Mesothelial cell of epicardium (in vitro differentiated cells): Measurements from ENCODE around the gene FAM78A. TPM values are rescaled to one million over a fixed set of nuclear protein-coding genes. Genes with fewer than 3 reads are reported as not detected.

Source experiments
- DNase-seq, 2 experiments: peaks; one replicate each; pipeline ENCODE4 v3.0.0; 2021; ENCODE audit warnings: low spot score in 2 of 2; ENCODE audit not compliant: unreplicated experiment in 2 of 2
- H3K27ac Mint-ChIP-seq: 2 replicates; pipeline ENCODE4 v1.8.0; 2021; ENCODE audit warnings: mixed read lengths
- H3K27me3 Mint-ChIP-seq: 2 replicates; pipeline ENCODE4 v1.8.0; 2021; ENCODE audit warnings: low read depth, mixed read lengths
- H3K36me3 Mint-ChIP-seq: 2 replicates; pipeline ENCODE4 v1.8.0; 2021; ENCODE audit warnings: mixed read lengths
- H3K4me1 Mint-ChIP-seq: 2 replicates; pipeline ENCODE4 v1.8.0; 2021; ENCODE audit warnings: mixed read lengths
- H3K4me3 Mint-ChIP-seq: 2 replicates; pipeline ENCODE4 v1.8.0; 2021; ENCODE audit warnings: mild to moderate bottlenecking, moderate library complexity, mixed read lengths
- H3K9me3 Mint-ChIP-seq: 2 replicates; pipeline ENCODE4 v1.8.0; 2021; ENCODE audit warnings: mixed read lengths
- total RNA-seq: library from RNA; stranded (reverse); gene quantifications from 3 replicates; pipeline ENCODE4 v1.2.1, GENCODE V29; 2021
- TF ChIP-seq, protein P1 (sequence below): fragments of 200-600 bp; sonication (generic); IDR thresholded peaks from one replicate; pipeline ENCODE4 v1.5.0; 2021; ENCODE audit warnings: antibody characterized with exemption; ENCODE audit not compliant: unreplicated experiment

Gene FAM78A
- total RNA-seq, 1 donor from 2014 or later = 0.80 TPM

DNA sequence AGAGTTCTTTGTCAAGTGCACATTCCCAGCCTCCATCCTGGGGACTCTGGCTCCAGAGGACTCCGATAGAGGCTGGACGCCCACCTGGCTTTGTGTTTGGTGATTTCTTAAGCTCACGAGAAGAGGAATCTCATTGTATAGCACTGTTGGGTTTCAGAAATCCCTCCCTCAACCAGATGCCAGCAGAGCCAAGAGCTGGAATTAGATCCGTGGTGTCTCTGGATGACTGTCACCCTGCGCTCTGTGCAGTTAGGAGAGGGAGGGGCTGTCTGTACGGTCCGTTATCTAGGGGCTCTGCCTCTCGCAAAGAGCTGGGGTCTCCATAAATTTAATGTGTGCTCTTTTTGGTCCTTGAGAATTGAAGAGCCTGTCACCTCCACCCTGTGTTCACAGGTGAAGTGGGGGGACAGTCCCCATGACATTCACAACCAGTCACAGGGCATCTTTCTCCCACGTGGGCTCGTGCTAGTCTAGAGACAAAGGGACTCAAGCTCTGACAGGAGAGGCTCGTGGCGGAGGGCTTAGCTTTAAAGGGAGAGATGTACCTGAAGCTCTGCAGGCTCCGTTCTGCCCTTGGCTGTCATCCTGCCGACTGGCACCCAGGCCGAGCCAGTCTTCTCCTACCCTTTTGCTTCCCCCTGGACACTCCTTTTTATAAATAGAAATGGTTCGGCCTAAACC is 41.4 kb downstream of the FAM78A start:
- no peak overlapping the region for H3K27ac Mint-ChIP-seq
- H3K27me3 Mint-ChIP-seq = no peaks in the 10 kb centered on the region
- TF ChIP-seq, protein P1, sequence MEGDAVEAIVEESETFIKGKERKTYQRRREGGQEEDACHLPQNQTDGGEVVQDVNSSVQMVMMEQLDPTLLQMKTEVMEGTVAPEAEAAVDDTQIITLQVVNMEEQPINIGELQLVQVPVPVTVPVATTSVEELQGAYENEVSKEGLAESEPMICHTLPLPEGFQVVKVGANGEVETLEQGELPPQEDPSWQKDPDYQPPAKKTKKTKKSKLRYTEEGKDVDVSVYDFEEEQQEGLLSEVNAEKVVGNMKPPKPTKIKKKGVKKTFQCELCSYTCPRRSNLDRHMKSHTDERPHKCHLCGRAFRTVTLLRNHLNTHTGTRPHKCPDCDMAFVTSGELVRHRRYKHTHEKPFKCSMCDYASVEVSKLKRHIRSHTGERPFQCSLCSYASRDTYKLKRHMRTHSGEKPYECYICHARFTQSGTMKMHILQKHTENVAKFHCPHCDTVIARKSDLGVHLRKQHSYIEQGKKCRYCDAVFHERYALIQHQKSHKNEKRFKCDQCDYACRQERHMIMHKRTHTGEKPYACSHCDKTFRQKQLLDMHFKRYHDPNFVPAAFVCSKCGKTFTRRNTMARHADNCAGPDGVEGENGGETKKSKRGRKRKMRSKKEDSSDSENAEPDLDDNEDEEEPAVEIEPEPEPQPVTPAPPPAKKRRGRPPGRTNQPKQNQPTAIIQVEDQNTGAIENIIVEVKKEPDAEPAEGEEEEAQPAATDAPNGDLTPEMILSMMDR = no peak
- H3K36me3 Mint-ChIP-seq = peaks cover 29% of the 10 kb centered on the region
- no peak for DNase-seq
- H3K4me1 Mint-ChIP-seq = peaks cover 16% of the 10 kb centered on the region
- no peaks in the 10 kb centered on the region for H3K9me3 Mint-ChIP-seq
- H3K4me3 Mint-ChIP-seq = no peak overlapping the region

GRCh38 chr9:131233995-131234394 is 42.3 kb downstream of the FAM78A start:
- H3K36me3 Mint-ChIP-seq = peaks cover 33% of the 10 kb centered on the region
- DNase-seq = no peak
- peaks cover 11% of the 10 kb centered on the region for H3K4me1 Mint-ChIP-seq
- H3K4me3 Mint-ChIP-seq = no peak overlapping the region
- no peaks in the 10 kb centered on the region for H3K27me3 Mint-ChIP-seq
- TF ChIP-seq, protein P1 = no peak
- no peak overlapping the region for H3K27ac Mint-ChIP-seq
- H3K9me3 Mint-ChIP-seq = no peaks in the 10 kb centered on the region

GRCh38 chr9:131233556-131233955 is 42.8 kb downstream of the FAM78A start:
- Mint-ChIP-seq H3K27me3 (no peaks in the 10 kb centered on the region), H3K36me3 (peaks cover 34% of the 10 kb centered on the region), H3K4me3 (no peak overlapping the region), H3K27ac (no peak overlapping the region), H3K4me1 (peaks cover 14% of the 10 kb centered on the region), H3K9me3 (no peaks in the 10 kb centered on the region)
- TF ChIP-seq, protein P1 = no peak
- DNase-seq = no peak

GRCh38 chr9:131228988-131229387 is 47.3 kb downstream of the FAM78A start:
- Mint-ChIP-seq H3K4me1 (peaks cover 15% of the 10 kb centered on the region), H3K27ac (no peak overlapping the region), H3K9me3 (no peaks in the 10 kb centered on the region), H3K36me3 (peaks cover 35% of the 10 kb centered on the region), H3K4me3 (no peak overlapping the region), H3K27me3 (no peaks in the 10 kb centered on the region)
- TF ChIP-seq, protein P1 = no peak
- no peak for DNase-seq

GRCh38 chr9:131227959-131228460 is 48.3 kb downstream of the FAM78A start:
- H3K4me3 Mint-ChIP-seq = no peak overlapping the region
- peaks cover 15% of the 10 kb centered on the region for H3K4me1 Mint-ChIP-seq
- no peaks in the 10 kb centered on the region for H3K9me3 Mint-ChIP-seq
- H3K27ac Mint-ChIP-seq = no peak overlapping the region
- TF ChIP-seq, protein P1 = no peak
- no peaks in the 10 kb centered on the region for H3K27me3 Mint-ChIP-seq
- no peak for DNase-seq
- peaks cover 32% of the 10 kb centered on the region for H3K36me3 Mint-ChIP-seq
